ENCODE results near the gene GALNT17. TPM values are rescaled to one million over a fixed set of nuclear protein-coding genes. Genes with fewer than 3 reads are reported as not detected.
A peak's percentile ranks its signal among the peaks of the same experiment; 100 is the strongest.
"Not testable (repeated sequence)": the region's sequence is repeated elsewhere in the genome, so short reads cannot be mapped to it uniquely, and the experiment has no call there.

Gene GALNT17
- polyA plus RNA-seq, 1 donor: 30.1 TPM

DNA sequence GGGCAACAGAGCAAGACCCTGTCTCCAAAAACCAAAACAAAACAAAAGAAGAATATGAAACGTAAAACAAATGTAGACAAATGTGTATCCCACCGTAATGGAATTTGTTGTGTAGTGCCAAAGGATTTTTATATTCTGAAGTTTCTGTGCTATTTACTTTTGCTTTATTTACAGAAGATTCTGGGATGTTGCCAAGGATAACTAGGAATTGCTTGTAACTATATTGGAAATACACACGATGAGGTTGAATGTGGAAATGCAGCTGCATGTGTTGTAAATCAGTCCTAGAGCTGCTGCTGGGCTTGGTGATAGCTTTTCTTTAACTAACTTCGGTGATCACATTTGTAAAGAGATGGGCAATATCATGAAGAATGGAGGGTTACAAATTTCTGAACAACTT, 39.5 kb downstream of the GALNT17 start:
- peak; percentile 49 for DNase-seq

GRCh38 chr7:71173955-71174354, 42.0 kb downstream of the GALNT17 start:
- DNase-seq: peak; percentile 28

DNA sequence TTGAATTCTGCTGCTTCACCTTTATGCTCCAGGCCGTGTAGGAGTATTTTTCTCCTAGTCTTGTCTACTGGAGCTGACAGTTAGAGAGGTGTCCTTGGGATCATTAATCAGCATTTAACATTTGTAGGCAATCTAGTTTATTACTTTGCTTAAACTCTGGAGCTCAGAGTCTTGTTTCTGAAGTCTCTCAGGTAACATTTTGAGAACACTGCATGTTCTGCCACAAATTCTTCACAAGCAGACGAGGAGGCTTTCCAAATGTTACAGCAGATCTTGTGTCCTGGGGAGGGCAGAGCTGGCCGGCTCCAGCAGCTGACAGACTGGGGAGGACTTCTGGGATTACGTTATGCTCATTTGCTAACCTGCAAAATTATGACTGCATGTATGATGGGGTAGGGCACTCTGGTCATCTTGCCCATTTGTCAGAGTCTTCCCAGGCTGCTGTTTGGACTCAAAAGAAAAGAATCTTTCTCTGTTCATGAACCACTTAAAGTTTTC, 50.5 kb downstream of the GALNT17 start:
- no peak for DNase-seq

DNA sequence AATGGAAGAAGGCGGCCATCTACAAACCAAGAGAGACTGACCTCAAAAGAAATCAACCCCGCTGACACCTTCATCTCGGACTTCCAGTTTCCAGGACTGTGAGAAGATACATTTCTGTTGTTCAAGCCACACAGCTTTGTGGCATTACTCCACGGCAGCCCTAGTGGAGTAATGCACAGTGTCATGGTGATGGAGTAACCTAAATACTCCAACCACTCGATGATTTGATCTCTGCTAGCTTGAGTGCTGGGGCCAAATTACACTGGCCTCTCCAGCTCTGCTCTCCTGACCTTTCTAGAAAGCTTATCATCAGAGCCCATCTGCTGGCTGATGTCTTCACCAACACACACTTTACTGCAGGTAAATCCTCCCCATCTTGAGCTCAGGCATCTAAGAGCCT, 52.2 kb downstream of the GALNT17 start:
- no peak for DNase-seq

DNA sequence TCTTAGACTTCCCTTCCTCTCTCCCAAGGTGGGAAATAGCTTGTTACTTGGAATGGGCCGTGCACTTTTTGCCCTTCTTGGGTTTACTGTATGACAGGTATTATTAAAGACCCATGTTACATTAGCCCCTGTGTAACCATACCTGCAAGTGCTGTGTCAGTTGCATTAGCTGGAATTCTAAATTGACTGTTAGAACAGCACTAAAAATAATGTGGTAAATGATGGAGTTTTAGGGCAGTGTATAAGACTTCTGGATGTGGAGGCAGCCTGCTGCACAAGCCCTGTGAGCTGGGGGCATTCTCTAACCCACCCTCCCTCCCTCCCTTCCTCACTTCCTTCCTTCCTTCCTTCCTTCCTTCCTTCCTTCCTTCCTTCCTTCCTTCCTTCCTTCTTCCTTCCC, 52.7 kb downstream of the GALNT17 start:
- no peak for DNase-seq

DNA sequence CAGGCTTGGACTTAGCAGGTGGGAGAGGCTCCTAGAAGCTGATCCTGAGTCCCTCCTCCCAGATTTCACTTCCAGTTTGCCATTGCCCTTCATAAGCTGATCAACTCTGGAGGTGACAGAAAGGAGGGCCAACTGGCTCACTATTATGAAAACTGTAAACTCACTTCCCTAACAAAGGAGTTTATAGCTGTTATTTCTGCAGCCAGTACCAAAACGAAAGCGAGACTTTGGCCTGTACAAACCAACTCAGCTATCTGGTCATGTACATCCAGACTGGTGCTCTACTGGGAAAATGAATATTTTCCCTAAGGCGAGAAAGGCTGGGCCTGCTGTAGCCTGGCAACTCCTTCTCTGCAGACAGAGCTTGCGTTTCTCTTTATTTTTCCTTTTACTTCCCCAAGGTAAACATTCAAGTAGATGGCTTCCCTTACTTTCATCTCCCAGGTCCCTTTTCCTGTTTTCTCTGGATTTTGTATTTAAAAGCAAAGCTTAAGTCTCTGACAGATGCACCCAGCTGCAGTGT, 54.7 kb downstream of the GALNT17 start:
- no peak for DNase-seq

GRCh38 chr7:71191771-71192170, 59.8 kb downstream of the GALNT17 start:
- no peak for DNase-seq

DNA sequence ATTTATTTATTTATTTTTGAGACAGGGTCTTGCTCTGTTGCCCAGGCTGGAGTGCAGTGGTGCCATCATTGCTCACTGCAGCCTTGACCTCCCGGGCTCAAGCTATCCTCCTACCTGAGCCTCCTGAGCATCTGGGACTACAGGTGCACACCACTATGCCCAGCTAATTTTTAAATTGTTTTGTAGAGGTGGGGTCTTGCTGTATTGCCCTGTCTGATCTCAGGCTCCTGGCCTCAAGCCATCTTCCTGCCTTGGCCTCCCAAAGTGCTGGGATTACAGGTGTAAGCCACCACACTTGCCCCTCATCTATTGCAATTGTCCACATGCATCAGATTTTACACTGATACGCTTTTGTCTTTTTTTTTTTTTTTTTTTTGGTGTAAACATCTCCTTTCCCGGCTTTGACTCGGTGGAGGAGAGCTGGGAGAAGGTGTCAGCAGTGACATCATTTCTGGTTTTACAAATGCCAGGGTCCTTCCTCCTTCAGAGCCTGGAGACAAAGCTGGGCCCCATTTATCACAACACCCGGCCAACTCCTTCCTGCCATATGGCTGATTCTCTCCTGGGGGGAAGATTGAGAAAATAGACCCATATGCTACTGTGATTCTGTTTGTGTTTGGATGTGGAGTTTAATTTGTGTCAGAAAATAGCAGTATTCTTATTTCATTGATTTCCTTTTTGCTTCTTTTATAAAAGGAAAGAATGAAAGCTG, 61.3 kb downstream of the GALNT17 start:
- no peak for DNase-seq

- no peak for DNase-seq
These were observed 66.4 kb downstream of the GALNT17 start for GRCh38 chr7:71198391-71198790.

DNA sequence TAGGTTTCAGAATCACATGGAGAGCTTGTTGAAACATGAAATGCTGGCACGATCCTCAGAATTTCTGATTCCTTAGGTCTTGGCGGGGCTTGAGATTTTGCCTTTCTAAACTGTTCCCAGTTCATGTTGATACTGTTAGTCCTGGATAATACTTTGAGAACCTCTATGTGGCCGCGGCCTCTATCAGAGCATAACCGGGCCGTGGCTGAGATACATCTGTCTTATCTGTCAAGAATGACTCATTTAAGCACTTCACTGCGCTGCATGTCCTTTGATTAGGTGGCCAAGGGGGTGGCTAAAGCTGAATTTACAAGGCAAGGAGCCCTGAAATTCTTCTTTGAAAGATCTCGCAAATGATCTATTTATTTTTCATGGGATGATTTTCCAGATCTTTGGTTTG, 66.9 kb downstream of the GALNT17 start:
- DNase-seq: no peak

DNA sequence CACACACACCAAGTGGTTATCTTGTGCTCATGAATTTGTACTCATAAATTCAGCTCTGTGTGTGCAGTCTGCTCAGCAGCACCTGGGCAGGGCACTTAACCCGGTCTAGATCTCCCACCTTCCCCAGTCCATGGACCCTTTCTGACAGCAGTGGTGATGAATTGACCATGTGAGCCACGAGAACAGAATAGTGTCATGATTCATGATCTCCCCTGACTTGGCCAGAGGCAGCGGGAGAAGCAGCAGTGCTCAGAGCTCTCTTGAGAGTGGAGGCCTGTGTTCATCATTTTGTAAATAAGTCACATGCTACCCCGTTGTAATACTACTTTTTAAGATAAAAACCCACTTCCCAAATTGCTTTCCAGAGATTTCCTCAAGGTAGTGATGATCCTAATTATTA, 74.2 kb downstream of the GALNT17 start:
- DNase-seq: no peak

DNA sequence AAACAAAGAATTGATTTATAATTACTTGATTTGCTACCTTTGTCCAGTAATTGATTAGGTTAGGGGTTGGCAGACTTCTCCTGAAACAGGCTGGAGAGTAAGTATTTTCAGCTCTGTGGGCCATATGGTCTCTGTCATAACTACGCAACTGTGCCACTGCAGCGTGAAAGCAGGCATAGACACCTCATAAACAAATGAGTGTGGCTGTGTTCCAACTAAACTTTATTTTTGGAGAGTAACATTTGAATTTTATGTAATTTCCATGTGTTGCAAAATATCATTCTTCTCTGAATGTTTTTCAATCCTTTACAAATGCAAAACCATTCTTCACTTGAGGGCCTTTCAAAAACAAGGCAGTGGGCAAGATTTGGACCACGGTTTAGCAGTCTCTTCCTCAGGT, 76.9 kb downstream of the GALNT17 start:
- peak; percentile 43 for DNase-seq

DNA sequence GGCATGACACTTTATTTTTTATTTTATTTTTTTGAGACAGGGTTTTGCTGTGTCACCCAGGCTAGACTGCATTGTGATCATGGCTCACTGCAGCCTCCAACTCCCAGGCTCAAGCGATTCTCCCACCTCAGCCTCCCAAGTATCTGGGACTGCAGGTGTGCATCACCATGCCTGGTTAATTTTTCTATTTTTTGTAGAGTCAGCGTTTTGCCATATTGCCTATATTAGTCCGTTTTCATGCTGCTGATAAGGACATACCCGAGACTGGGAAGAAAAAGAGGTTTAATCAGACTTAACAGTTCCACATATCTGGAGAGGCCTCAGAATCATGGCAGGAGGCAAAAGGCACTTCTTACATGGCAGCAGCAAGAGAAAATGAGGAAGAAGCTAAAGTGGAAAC, 77.5 kb downstream of the GALNT17 start:
- DNase-seq: not testable (repeated sequence)

DNA sequence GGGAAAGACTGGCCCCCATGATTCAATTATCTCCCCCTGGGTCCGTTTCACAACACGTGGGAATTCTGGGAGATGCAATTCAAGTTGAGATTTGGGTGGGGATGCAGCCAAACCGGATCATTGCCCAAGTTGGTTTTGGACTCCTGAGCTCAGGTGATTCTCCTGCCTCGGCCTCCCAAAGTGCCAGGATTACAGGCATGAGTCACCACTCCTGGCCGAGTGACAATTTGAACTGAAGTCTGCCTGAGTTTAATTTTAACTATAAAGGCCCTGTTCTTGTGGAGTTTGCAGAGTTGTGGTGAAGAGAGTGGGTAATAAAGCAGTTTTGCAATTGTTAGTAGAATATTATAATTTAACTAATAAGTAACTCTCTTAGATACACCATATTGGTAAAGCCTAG, 78.3 kb downstream of the GALNT17 start:
- no peak for DNase-seq

DNA sequence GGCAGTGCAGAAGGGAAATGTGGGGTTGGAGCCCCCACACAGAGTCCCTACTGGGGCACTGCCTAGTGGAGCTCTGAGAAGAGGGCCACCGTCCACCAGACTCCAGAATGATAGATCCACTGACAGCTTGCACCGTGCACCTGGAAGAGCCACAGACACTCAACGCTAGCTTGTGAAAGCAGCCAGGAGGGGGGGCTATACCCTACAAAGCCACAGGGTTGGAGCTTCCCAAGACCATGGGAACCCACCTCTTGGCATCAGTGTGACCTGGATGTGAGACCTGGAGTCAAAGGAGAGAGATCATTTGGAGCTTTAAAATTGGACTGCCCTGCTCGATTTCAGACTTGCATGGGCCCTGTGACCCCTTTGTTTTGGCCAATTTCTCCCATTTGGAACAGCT, 80.5 kb downstream of the GALNT17 start:
- DNase-seq: not testable (repeated sequence)

DNA sequence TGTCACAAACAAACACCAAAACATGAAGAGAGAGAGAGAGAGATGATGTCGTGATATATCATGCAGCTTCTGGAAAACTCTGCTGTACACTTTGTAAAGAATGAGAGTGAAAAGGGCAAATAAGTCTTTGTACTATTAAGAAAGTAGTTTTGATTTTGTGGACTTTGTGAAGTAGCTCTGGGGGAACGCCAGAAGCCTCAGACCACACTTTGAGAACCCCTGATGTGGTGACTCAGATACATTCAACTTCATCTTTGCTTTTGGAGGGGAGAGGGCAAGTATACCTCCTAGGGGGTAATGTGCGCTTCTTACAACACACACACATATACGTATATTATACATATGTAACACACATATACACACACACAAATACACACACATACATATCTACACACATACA, 84.3 kb downstream of the GALNT17 start:
- DNase-seq: no peak

DNA sequence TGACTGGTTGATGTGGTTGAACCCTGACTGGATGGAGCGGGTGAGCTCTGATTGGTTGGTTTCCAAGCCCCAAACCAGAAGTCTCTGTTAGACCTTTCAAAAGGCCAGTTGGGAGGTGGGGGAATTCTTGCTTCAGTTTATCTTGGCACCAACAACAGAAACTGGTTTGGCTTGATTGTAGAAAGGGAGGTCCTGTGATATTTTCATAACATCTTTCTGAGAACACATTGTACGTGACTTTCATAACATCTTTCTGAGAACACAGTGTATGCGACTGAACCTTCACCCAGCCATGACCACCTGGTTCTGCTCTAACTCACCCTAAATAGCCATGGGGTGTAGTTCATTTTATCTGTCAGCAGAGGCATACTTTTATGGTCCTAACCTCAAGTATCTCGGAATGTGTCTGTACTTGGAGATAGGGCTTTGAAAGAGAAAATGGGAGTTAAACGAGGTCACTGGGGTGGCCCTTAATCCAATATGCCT, 88.3 kb downstream of the GALNT17 start:
- no peak for DNase-seq

GRCh38 chr7:71221049-71221448, 89.1 kb downstream of the GALNT17 start:
- no peak for DNase-seq

GRCh38 chr7:71221549-71221948, 89.6 kb downstream of the GALNT17 start:
- no peak for DNase-seq

DNA sequence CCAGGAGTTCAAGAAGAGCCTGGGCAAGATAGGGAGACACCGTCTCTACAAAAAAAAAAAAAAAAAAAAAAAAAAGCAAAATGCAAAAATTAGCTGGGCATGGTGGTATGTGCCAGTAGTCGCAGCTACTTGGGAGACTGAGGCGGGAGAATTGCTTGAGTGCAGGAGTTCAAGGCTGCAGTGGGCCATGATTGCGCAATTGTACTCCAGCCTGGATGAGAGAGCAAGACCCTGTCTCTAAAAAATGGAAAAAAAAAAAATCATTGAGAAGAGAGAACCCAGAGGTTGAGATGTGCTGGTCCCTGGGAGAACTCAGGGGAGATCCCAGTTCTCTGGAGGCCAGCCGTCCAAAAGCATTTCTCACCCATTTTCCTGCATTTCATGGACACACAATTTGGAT, 95.2 kb downstream of the GALNT17 start:
- no peak for DNase-seq

- DNase-seq: no peak
These were observed 97.2 kb downstream of the GALNT17 start for GRCh38 chr7:71229148-71229547.

- no peak for DNase-seq
These were observed 97.8 kb downstream of the GALNT17 start for GRCh38 chr7:71229699-71230098.

DNA sequence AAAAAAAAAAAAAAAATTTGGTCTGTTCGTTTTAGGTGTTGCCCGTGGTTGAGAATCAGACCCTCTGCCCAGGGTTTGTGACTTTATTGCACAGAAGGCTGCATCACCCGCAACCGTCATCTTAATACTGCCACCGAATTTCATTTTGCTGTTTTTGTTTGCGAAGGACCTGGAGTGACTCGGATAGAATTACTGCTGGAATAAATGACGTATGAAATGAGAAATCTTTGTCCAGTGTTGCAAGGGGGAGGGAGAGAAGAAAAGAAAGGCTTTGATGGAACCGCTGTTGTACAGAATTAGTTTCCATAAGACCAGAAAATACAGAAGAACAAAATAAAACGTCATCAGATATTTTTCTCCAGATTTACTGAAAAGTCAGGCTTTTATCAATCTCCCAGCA, 103.3 kb downstream of the GALNT17 start:
- no peak for DNase-seq

Data from hindlimb muscle (tissue), 1 donor.